Cardiac muscle cell (in vitro differentiated cells and primary cell): ENCODE results near the gene TRMU. TPM values are rescaled to one million over a fixed set of nuclear protein-coding genes. Genes with fewer than 3 reads are reported as not detected.

ENCODE experiments used
- DNase-seq, 2 donors: peaks; one replicate each; pipeline versions ENCODE4 v3.0.0 to v3.0.0-alpha.2; 2010 to 2017; ENCODE audit warnings: low read depth in 1 of 2, low spot score in 1 of 2
- H3K27ac ChIP-seq: fragments of 200-600 bp; sonication (generic); 2 replicates; pipeline ENCODE4 v1.5.1; 2016
- H3K27me3 ChIP-seq: fragments of 200-600 bp; sonication (generic); 2 replicates; pipeline ENCODE4 v1.6.0; 2016; ENCODE audit warnings: control low read depth
- H3K36me3 ChIP-seq: fragments of 200-600 bp; sonication (generic); 2 replicates; pipeline ENCODE4 v1.5.1; 2016; ENCODE audit warnings: control low read depth
- H3K4me1 ChIP-seq: fragments of 200-600 bp; sonication (generic); 2 replicates; pipeline ENCODE4 v1.8.1; 2017; ENCODE audit warnings: low read depth, mild to moderate bottlenecking, mixed run types
- H3K4me3 ChIP-seq: fragments of 200-600 bp; sonication (generic); 2 replicates; pipeline ENCODE4 v1.5.1; 2016; ENCODE audit warnings: mild to moderate bottlenecking
- H3K9me3 ChIP-seq: fragments of 200-600 bp; sonication (generic); 2 replicates; pipeline ENCODE4 v1.5.1; 2017; ENCODE audit warnings: low read depth, mild to moderate bottlenecking, control low read depth
- CTCF ChIP-seq: IDR thresholded peaks from 2 replicates; pipeline ENCODE4 v1.5.1; 2012; ENCODE audit warnings: low read depth, mild to moderate bottlenecking, low read length
- polyA plus RNA-seq: library from polyadenylated mRNA; unstranded; fragments of >200 nt; fragmentation: Nextera tagmentation; extraction: Ambion mirVana; gene quantifications from 2 replicates; pipeline ENCODE4 v1.2.1, GENCODE V29; 2016
- total RNA-seq: library from RNA; depleted of rRNA; stranded (reverse); fragments of >200 nt; gene quantifications from 2 replicates; pipeline ENCODE4 v1.2.3, GENCODE V29; 2016

TRMU gene
- total and polyA plus RNA-seq, 2 experiments from 2014 or later: 127 to 130 TPM

- no peak for TF ChIP-seq CTCF
- peaks cover 8% of the 10 kb centered on the region for H3K4me1 ChIP-seq
- H3K27ac ChIP-seq: no peak overlapping the region
- no peaks in the 10 kb centered on the region for H3K27me3 ChIP-seq
- no peak overlapping the region for H3K4me3 ChIP-seq
- no peaks in the 10 kb centered on the region for H3K9me3 ChIP-seq
- no peaks in the 10 kb centered on the region for H3K36me3 ChIP-seq
- no peak for DNase-seq
Measured at GRCh38 chr22:46371623-46372226, 36.2 kb downstream of the TRMU start.

- Histone ChIP-seq H3K4me3 (no peak overlapping the region), H3K27me3 (no peaks in the 10 kb centered on the region), H3K4me1 (peaks cover 12% of the 10 kb centered on the region), H3K27ac (no peak overlapping the region), H3K9me3 (no peaks in the 10 kb centered on the region), H3K36me3 (no peaks in the 10 kb centered on the region)
- DNase-seq: no peak
- TF ChIP-seq CTCF: no peak
Measured at GRCh38 chr22:46372686-46373085, 37.2 kb downstream of the TRMU start.

- Histone ChIP-seq H3K4me3 (no peak overlapping the region), H3K27me3 (no peaks in the 10 kb centered on the region), H3K9me3 (no peaks in the 10 kb centered on the region), H3K4me1 (peaks cover 16% of the 10 kb centered on the region), H3K27ac (no peak overlapping the region), H3K36me3 (no peaks in the 10 kb centered on the region)
- no peak for TF ChIP-seq CTCF
- DNase-seq: no peak
Measured at GRCh38 chr22:46373159-46373558, 37.6 kb downstream of the TRMU start.

GRCh38 chr22:46373921-46374662, 38.6 kb downstream of the TRMU start:
- Histone ChIP-seq H3K9me3 (no peaks in the 10 kb centered on the region), H3K36me3 (no peaks in the 10 kb centered on the region), H3K27ac (no peak overlapping the region), H3K27me3 (no peaks in the 10 kb centered on the region), H3K4me3 (no peak overlapping the region), H3K4me1 (peaks cover 22% of the 10 kb centered on the region)
- TF ChIP-seq CTCF: no peak
- no peak for DNase-seq

GRCh38 chr22:46374663-46375474, 39.4 kb downstream of the TRMU start:
- no peaks in the 10 kb centered on the region for H3K36me3 ChIP-seq
- H3K4me3 ChIP-seq: no peak overlapping the region
- DNase-seq: no peak
- H3K4me1 ChIP-seq: peaks cover 22% of the 10 kb centered on the region
- TF ChIP-seq CTCF: no peak
- H3K27ac ChIP-seq: no peak overlapping the region
- H3K9me3 ChIP-seq: no peaks in the 10 kb centered on the region
- no peaks in the 10 kb centered on the region for H3K27me3 ChIP-seq
